NB4 (cell line): ENCODE results near the gene STX8.

ENCODE experiments used
- CTCF ChIP-seq: IDR thresholded peaks from one replicate; pipeline ENCODE4 v1.5.1; 2012; ENCODE audit warnings: low read depth, low read length
- MAX ChIP-seq: IDR thresholded peaks from 2 replicates; pipeline ENCODE4 v1.6.1; 2011; ENCODE audit warnings: low read depth, low read length
- MYC ChIP-seq: IDR thresholded peaks from 2 replicates; pipeline ENCODE4 v1.6.1; 2011; ENCODE audit warnings: low read depth, low read length

GRCh38 chr17:9473711-9474110 is 101.9 kb downstream of the STX8 start:
- TF ChIP-seq MAX (no peak), CTCF (no peak), MYC (no peak)
